HL-60 (cell line): Measurements from ENCODE around the gene GALNT14.

Source experiments
- DNase-seq, 2 experiments: peaks; one replicate each; pipeline ENCODE4 v3.0.0-alpha.2; 2010 to 2020; ENCODE audit warnings: low read depth in 1 of 2, low spot score in 1 of 2
- H3K27ac ChIP-seq: fragments of 250-450 bp; sonication (Bioruptor Pico); replicated peaks from 2 replicates; pipeline ENCODE4 v1.5.1; 2020; ENCODE audit warnings: mild to moderate bottlenecking, moderate library complexity
- H3K27me3 ChIP-seq: fragments of 250-450 bp; sonication (Bioruptor Pico); 2 replicates; pipeline ENCODE4 v1.5.1; 2021; ENCODE audit warnings: mild to moderate bottlenecking, moderate library complexity; ENCODE audit not compliant: insufficient read depth, poor library complexity, severe bottlenecking
- H3K4me3 ChIP-seq: replicated peaks from 2 replicates; pipeline ENCODE4 v1.5.1; 2011; ENCODE audit warnings: mild to moderate bottlenecking, control low read depth, low read length; ENCODE audit not compliant: insufficient read depth
- CTCF ChIP-seq: IDR thresholded peaks from one replicate; pipeline ENCODE4 v1.5.1; 2011; ENCODE audit warnings: low read length, control low read depth, inconsistent platforms; ENCODE audit not compliant: insufficient read depth
- GABPA ChIP-seq: IDR thresholded peaks from 2 replicates; pipeline ENCODE4 v1.6.1; 2012; ENCODE audit warnings: low read depth
- POLR2AphosphoS5 ChIP-seq: IDR thresholded peaks from 2 replicates; pipeline ENCODE4 v1.6.1; 2012; ENCODE audit warnings: low read depth
- REST ChIP-seq: IDR thresholded peaks from 2 replicates; pipeline ENCODE4 v1.6.1; 2012; ENCODE audit warnings: low read depth; ENCODE audit not compliant: insufficient replicate concordance
- SPI1 ChIP-seq: IDR thresholded peaks from 2 replicates; pipeline ENCODE4 v1.6.1; 2012; ENCODE audit warnings: low read depth, mild to moderate bottlenecking, borderline replicate concordance

The GALNT14 gene

GRCh38 chr2:30872797-30873196 is 265.4 kb downstream of the GALNT14 start:
- Histone ChIP-seq H3K27me3 (no peaks in the 10 kb centered on the region), H3K27ac (no peak overlapping the region), H3K4me3 (no peak overlapping the region)
- TF ChIP-seq POLR2AphosphoS5 (no peak), REST (no peak), CTCF (no peak), GABPA (no peak)
- DNase-seq: no peak

- no peak for DNase-seq
- no peak overlapping the region for H3K27ac ChIP-seq
- no peak overlapping the region for H3K4me3 ChIP-seq
- TF ChIP-seq CTCF: no peak
- TF ChIP-seq REST: no peak
- TF ChIP-seq GABPA: no peak
- TF ChIP-seq SPI1: no peak
- no peak for TF ChIP-seq POLR2AphosphoS5
- H3K27me3 ChIP-seq: no peaks in the 10 kb centered on the region
Measured at GRCh38 chr2:30871980-30872789, 266.1 kb downstream of the GALNT14 start.

GRCh38 chr2:30871440-30871839 is 266.8 kb downstream of the GALNT14 start:
- TF ChIP-seq SPI1: no peak
- TF ChIP-seq REST: no peak
- no peak for TF ChIP-seq GABPA
- no peak for TF ChIP-seq CTCF
- no peak for DNase-seq
- Histone ChIP-seq H3K4me3 (no peak overlapping the region), H3K27ac (no peak overlapping the region), H3K27me3 (no peaks in the 10 kb centered on the region)
